HepG2 (cell line): ENCODE results near the gene U2AF2. TPM values are rescaled to one million over a fixed set of nuclear protein-coding genes. Genes with fewer than 3 reads are reported as not detected.
A peak's percentile ranks its signal among the peaks of the same experiment; 100 is the strongest.

Experiments used
- FUBP1 ChIP-seq: sonication (generic); formaldehyde crosslinking; IDR thresholded peaks from 2 replicates; pipeline ENCODE4 v1.5.1; 2020; ENCODE audit warnings: missing genetic modification reagents, mild to moderate bottlenecking, borderline replicate concordance
- HDAC1 ChIP-seq: sonication (generic); formaldehyde crosslinking; IDR thresholded peaks from 2 replicates; pipeline ENCODE4 v1.5.1; 2020; ENCODE audit warnings: mild to moderate bottlenecking, missing genetic modification reagents
- HMG20B ChIP-seq: conservative IDR thresholded peaks from 2 replicates; pipeline ENCODE4 v1.6.1; 2016; ENCODE audit warnings: missing genetic modification reagents, missing compliant biosample characterization
- NR2F1 ChIP-seq, 2 experiments: fragments of 450-650 bp in 1 of 2; formaldehyde crosslinking in 1 of 2; IDR thresholded peaks; 2 replicates each; pipeline versions ENCODE4 v1.5.0 to v1.6.1; 2016 to 2020; ENCODE audit warnings: mild to moderate bottlenecking in 1 of 2, missing compliant biosample characterization in 1 of 2, missing genetic modification reagents in 1 of 2, moderate library complexity in 1 of 2
- ONECUT2 ChIP-seq: sonication (generic); formaldehyde crosslinking; IDR thresholded peaks from 2 replicates; pipeline ENCODE4 v1.4.0; 2020; ENCODE audit warnings: missing genetic modification reagents
- POGK ChIP-seq: sonication (generic); formaldehyde crosslinking; conservative IDR thresholded peaks from 2 replicates; pipeline ENCODE4 v1.8.0; 2022; ENCODE audit warnings: mild to moderate bottlenecking, moderate library complexity, missing genetic modification reagents
- ZHX1 ChIP-seq: sonication (generic); formaldehyde crosslinking; IDR thresholded peaks from 2 replicates; pipeline ENCODE4 v1.8.1; 2022; ENCODE audit warnings: low read depth, mild to moderate bottlenecking, missing genetic modification reagents
- ZNF335 ChIP-seq: sonication (generic); formaldehyde crosslinking; IDR thresholded peaks from 2 replicates; pipeline ENCODE4 v1.4.0; 2020; ENCODE audit warnings: missing genetic modification reagents
- ZNF607 ChIP-seq: sonication (generic); formaldehyde crosslinking; IDR thresholded peaks from 2 replicates; pipeline ENCODE4 v1.5.1; 2020; ENCODE audit warnings: missing genetic modification reagents, mild to moderate bottlenecking, borderline replicate concordance
- ZNF674 ChIP-seq: sonication (generic); formaldehyde crosslinking; IDR thresholded peaks from 2 replicates; pipeline ENCODE4 v1.5.0; 2020; ENCODE audit warnings: low read depth, mild to moderate bottlenecking, missing genetic modification reagents
- polyA plus RNA-seq, 8 experiments: library from polyadenylated mRNA; depleted of rRNA in 3 of 8; stranded (reverse) in 7 of 8; unstranded in 1 of 8; fragments of >200 nt; fragmentation: Illumina TruSeq in 4 of 8; extraction: Trizol in 4 of 8; gene quantifications; 2 replicates each; pipeline versions ENCODE4 v1.2.1 to v1.2.3, GENCODE V29; 2011 to 2016; ENCODE audit warnings: low read depth in 4 of 8, missing spikeins in 1 of 8, mixed read lengths in 1 of 8; ENCODE audit not compliant: insufficient read depth in 1 of 8
- total RNA-seq, 5 experiments: library from RNA; depleted of rRNA; stranded (reverse); fragments of >200 nt; fragmentation: Illumina TruSeq; extraction: Trizol; gene quantifications; 2 replicates each; pipeline ENCODE4 v1.2.3, GENCODE V29; 2016; ENCODE audit warnings: low read depth in 1 of 5
- TF ChIP-seq, protein P1 (sequence below): sonication (generic); formaldehyde crosslinking; IDR thresholded peaks from 2 replicates; pipeline ENCODE4; 2020; ENCODE audit warnings: missing genetic modification reagents, mild to moderate bottlenecking, borderline replicate concordance
- TF ChIP-seq, protein P2 (sequence below): sonication (generic); formaldehyde crosslinking; IDR thresholded peaks from 2 replicates; pipeline ENCODE4 v1.4.0; 2020; ENCODE audit warnings: missing genetic modification reagents, borderline replicate concordance

The U2AF2 gene
- total and polyA plus RNA-seq, 2 of the 13 experiments (the other 11 are each of a cell fraction or from before 2014, with no cell fraction given) = 84.3 to 124 TPM

DNA sequence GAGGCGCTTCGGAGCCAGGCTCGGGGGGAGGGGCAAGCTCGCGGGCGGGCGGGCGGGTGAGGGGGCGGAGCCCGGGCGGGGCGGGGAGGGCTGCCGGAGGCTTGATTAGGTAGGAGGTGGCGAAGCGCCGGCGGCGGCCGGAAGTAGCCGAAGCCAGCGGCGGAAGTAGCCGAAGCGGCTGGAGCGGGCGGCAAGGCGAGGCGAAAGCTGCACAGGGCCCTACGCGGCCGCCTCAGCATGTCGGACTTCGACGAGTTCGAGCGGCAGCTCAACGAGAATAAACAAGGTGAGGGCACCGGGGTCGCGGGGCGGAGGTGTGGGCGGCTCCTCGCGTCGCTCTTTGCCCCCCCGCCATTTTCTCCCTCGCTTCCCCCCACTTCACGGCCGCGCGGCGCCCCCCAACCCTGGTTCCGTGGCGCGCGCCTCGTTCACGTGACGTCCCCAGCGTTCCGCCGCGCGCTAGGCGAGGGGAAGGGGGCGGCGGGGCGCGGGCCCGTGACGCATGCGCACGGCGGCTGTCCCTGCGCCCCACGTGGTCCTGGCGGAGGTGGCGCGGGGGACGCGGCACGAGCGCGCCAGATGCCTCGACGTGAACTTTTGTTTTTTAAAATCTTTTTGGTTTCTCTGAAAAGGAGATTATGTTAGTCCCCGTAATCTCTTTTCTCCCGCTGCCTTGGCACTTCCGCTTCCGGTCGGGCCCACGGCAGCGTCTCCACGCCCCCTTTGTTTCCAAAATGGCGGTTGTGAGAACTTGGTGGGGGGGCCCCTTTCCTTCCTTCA lies at the start of gene U2AF2 (continued):
- peak; percentile 59; the same call in 1 of the 2 replicates for TF ChIP-seq ZHX1 (CRISPR knock-in tag)
- no peak for TF ChIP-seq ONECUT2
- no peak for TF ChIP-seq HMG20B (CRISPR knock-in tag)
- no peak for TF ChIP-seq ZNF674 (CRISPR knock-in tag)
- no peak for TF ChIP-seq FUBP1 (CRISPR knock-in tag)
- TF ChIP-seq, protein P1, sequence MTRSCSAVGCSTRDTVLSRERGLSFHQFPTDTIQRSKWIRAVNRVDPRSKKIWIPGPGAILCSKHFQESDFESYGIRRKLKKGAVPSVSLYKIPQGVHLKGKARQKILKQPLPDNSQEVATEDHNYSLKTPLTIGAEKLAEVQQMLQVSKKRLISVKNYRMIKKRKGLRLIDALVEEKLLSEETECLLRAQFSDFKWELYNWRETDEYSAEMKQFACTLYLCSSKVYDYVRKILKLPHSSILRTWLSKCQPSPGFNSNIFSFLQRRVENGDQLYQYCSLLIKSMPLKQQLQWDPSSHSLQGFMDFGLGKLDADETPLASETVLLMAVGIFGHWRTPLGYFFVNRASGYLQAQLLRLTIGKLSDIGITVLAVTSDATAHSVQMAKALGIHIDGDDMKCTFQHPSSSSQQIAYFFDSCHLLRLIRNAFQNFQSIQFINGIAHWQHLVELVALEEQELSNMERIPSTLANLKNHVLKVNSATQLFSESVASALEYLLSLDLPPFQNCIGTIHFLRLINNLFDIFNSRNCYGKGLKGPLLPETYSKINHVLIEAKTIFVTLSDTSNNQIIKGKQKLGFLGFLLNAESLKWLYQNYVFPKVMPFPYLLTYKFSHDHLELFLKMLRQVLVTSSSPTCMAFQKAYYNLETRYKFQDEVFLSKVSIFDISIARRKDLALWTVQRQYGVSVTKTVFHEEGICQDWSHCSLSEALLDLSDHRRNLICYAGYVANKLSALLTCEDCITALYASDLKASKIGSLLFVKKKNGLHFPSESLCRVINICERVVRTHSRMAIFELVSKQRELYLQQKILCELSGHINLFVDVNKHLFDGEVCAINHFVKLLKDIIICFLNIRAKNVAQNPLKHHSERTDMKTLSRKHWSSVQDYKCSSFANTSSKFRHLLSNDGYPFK (CRISPR knock-in tag) = no peak; the same call in 1 of the 2 replicates
- TF ChIP-seq, protein P2, sequence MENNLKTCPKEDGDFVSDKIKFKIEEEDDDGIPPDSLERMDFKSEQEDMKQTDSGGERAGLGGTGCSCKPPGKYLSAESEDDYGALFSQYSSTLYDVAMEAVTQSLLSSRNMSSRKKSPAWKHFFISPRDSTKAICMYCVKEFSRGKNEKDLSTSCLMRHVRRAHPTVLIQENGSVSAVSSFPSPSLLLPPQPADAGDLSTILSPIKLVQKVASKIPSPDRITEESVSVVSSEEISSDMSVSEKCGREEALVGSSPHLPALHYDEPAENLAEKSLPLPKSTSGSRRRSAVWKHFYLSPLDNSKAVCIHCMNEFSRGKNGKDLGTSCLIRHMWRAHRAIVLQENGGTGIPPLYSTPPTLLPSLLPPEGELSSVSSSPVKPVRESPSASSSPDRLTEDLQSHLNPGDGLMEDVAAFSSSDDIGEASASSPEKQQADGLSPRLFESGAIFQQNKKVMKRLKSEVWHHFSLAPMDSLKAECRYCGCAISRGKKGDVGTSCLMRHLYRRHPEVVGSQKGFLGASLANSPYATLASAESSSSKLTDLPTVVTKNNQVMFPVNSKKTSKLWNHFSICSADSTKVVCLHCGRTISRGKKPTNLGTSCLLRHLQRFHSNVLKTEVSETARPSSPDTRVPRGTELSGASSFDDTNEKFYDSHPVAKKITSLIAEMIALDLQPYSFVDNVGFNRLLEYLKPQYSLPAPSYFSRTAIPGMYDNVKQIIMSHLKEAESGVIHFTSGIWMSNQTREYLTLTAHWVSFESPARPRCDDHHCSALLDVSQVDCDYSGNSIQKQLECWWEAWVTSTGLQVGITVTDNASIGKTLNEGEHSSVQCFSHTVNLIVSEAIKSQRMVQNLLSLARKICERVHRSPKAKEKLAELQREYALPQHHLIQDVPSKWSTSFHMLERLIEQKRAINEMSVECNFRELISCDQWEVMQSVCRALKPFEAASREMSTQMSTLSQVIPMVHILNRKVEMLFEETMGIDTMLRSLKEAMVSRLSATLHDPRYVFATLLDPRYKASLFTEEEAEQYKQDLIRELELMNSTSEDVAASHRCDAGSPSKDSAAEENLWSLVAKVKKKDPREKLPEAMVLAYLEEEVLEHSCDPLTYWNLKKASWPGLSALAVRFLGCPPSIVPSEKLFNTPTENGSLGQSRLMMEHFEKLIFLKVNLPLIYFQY (CRISPR knock-in tag) = 0 out of 2 replicates have a peak, but pooled peaks have one; percentile 40
- TF ChIP-seq ZNF335 (CRISPR knock-in tag) = no peak
- TF ChIP-seq NR2F1 (CRISPR knock-in tag; IDR thresholded peaks at IDR 0.05) = no peak
- no peak for TF ChIP-seq POGK (CRISPR knock-in tag)
- TF ChIP-seq HDAC1 = peak; percentile 38
- TF ChIP-seq ZNF607 (CRISPR knock-in tag) = peak; percentile 87
